Measurements from ENCODE around the gene HEPACAM2.

HEPACAM2 gene

DNA sequence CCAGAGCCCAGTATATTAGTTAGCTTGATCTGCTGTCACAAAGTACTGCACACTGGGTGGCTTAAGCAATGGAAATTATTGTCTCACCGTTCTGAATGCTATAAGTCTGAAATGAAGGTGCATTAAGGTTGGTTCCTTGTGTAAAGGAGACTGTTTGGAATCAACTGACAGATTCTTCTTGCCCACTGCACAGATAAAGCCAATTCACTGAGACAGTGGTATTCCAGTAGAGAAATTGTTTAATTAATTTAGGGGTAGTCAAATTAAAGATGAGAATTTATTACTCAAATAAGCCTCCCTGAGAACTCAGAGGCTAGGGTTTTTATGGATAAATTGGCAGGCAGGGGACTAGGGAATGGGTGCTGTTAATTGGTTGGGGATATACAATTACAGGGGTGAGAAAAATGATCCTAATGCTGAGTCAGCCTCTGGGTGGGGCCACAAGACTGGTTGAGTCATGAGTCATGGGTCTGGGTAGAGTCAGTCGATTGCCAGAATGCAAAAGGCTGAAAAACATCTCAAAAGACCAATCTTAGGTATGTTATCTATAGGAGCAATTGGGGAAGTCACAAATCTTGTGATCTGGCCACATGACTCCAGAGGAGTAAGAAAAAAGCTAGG, 54.6 kb downstream of the HEPACAM2 start:
- no peaks in the 10 kb centered on the region for H3K4me1 ChIP-seq
- H3K4me3 ChIP-seq (ENCODE audit: low read depth, low read length) = no peak overlapping the region
- H3K9me3 ChIP-seq (ENCODE audit: control insufficient read depth, low read length) = no peaks in the 10 kb centered on the region
- H2AFZ ChIP-seq = no peak overlapping the region
- no peak overlapping the region for H3K4me2 ChIP-seq (ENCODE audit: low read length)
- H3K27me3 ChIP-seq (ENCODE audit: control insufficient read depth, insufficient read depth, low read length) = no peaks in the 10 kb centered on the region
- H3K27ac ChIP-seq = no peak overlapping the region
- TF ChIP-seq, protein P1, sequence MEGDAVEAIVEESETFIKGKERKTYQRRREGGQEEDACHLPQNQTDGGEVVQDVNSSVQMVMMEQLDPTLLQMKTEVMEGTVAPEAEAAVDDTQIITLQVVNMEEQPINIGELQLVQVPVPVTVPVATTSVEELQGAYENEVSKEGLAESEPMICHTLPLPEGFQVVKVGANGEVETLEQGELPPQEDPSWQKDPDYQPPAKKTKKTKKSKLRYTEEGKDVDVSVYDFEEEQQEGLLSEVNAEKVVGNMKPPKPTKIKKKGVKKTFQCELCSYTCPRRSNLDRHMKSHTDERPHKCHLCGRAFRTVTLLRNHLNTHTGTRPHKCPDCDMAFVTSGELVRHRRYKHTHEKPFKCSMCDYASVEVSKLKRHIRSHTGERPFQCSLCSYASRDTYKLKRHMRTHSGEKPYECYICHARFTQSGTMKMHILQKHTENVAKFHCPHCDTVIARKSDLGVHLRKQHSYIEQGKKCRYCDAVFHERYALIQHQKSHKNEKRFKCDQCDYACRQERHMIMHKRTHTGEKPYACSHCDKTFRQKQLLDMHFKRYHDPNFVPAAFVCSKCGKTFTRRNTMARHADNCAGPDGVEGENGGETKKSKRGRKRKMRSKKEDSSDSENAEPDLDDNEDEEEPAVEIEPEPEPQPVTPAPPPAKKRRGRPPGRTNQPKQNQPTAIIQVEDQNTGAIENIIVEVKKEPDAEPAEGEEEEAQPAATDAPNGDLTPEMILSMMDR (IDR thresholded peaks at IDR 0.05) = no peak
- H3K36me3 ChIP-seq (ENCODE audit: control insufficient read depth, insufficient read depth, low read length) = no peaks in the 10 kb centered on the region
- H3K79me2 ChIP-seq = no peaks in the 10 kb centered on the region
- H3K9ac ChIP-seq = no peak overlapping the region

DNA sequence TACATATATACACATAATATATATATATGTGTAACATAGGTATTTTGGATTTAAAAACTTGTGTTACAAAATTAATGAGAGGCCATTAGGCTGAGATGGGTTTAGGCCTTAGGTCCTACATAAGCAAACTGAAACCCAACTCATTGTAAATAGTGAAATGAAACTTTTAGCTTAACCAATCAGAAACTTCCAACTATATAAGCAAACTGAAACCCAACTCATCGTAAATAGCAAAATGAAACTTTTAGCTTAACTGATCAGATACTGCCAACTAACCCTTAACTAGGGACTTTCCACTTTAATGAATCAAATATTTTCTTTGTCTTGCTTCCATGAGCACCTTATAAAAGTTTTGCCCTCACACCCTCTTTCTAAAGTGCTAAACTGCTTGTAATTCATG, 60.8 kb downstream of the HEPACAM2 start:
- no peaks in the 10 kb centered on the region for H3K9me3 ChIP-seq (ENCODE audit: control insufficient read depth, low read length)
- no peak overlapping the region for H3K4me2 ChIP-seq (ENCODE audit: low read length)
- H3K9ac ChIP-seq = no peak overlapping the region
- H3K36me3 ChIP-seq (ENCODE audit: control insufficient read depth, insufficient read depth, low read length) = no peaks in the 10 kb centered on the region
- TF ChIP-seq, protein P1 (IDR thresholded peaks at IDR 0.05) = no peak
- no peak overlapping the region for H2AFZ ChIP-seq
- H3K79me2 ChIP-seq = no peaks in the 10 kb centered on the region
- no peaks in the 10 kb centered on the region for H3K4me1 ChIP-seq
- no peak overlapping the region for H3K27ac ChIP-seq
- H3K27me3 ChIP-seq (ENCODE audit: control insufficient read depth, insufficient read depth, low read length) = no peaks in the 10 kb centered on the region
- H3K4me3 ChIP-seq (ENCODE audit: low read depth, low read length) = peak overlapping the region; percentile 11

DNA sequence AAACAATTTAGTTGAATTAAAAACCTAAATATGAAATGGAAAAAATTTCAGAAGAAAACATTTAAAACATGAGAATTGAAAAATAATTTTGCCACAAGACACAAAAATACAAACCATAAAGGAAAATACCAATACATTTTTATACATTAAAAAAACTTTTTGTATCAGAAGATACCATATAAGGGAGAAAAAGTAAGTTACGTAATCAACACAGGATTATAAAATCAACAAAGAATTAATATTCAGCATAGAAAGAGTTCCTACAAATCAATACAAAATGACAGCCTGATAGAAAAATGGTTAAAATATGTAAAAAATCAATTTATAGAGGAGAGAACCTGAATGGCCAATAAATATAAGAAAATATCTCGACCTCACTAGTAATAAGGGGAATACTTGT, 61.5 kb downstream of the HEPACAM2 start:
- H2AFZ ChIP-seq = no peak overlapping the region
- H3K4me3 ChIP-seq (ENCODE audit: low read depth, low read length) = no peak overlapping the region
- no peak overlapping the region for H3K4me2 ChIP-seq (ENCODE audit: low read length)
- TF ChIP-seq, protein P1 (IDR thresholded peaks at IDR 0.05) = no peak
- no peaks in the 10 kb centered on the region for H3K4me1 ChIP-seq
- no peak overlapping the region for H3K9ac ChIP-seq
- no peak overlapping the region for H3K27ac ChIP-seq
- H3K9me3 ChIP-seq (ENCODE audit: control insufficient read depth, low read length) = no peaks in the 10 kb centered on the region
- no peaks in the 10 kb centered on the region for H3K27me3 ChIP-seq (ENCODE audit: control insufficient read depth, insufficient read depth, low read length)
- no peaks in the 10 kb centered on the region for H3K36me3 ChIP-seq (ENCODE audit: control insufficient read depth, insufficient read depth, low read length)
- H3K79me2 ChIP-seq = no peaks in the 10 kb centered on the region

DNA sequence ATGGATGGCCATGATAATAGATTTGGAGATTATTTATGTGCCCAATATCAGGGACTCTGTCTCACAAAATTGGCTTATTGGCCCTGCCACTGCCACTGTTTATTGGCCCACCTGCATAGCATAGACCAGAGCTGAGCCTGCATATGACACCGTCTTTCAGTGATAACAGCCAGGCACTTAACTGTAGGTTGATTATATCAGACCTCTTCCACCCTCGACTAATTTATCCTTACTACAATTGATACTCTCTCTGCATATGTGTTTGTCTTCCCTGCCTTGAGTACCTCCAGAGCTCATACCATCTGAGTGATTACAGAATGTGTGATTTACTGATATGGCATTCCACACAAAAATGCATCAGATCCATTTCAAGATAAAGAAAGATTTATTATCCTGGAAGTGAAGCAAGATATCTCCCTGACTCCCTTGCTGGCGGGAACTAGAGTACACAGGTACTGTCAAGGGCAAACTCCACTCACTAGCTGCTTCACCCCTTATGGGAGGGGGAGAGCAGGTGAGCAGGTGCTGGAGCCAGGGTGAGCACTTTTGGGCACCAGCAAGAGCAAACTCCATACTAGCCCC, 65.0 kb downstream of the HEPACAM2 start:
- no peak overlapping the region for H3K9ac ChIP-seq
- H3K27me3 ChIP-seq (ENCODE audit: control insufficient read depth, insufficient read depth, low read length) = no peaks in the 10 kb centered on the region
- no peak overlapping the region for H2AFZ ChIP-seq
- no peaks in the 10 kb centered on the region for H3K9me3 ChIP-seq (ENCODE audit: control insufficient read depth, low read length)
- TF ChIP-seq, protein P1 (IDR thresholded peaks at IDR 0.05) = no peak
- no peak overlapping the region for H3K27ac ChIP-seq
- H3K79me2 ChIP-seq = no peaks in the 10 kb centered on the region
- no peak overlapping the region for H3K4me2 ChIP-seq (ENCODE audit: low read length)
- no peak overlapping the region for H3K4me3 ChIP-seq (ENCODE audit: low read depth, low read length)
- H3K4me1 ChIP-seq = no peaks in the 10 kb centered on the region
- no peaks in the 10 kb centered on the region for H3K36me3 ChIP-seq (ENCODE audit: control insufficient read depth, insufficient read depth, low read length)

DNA sequence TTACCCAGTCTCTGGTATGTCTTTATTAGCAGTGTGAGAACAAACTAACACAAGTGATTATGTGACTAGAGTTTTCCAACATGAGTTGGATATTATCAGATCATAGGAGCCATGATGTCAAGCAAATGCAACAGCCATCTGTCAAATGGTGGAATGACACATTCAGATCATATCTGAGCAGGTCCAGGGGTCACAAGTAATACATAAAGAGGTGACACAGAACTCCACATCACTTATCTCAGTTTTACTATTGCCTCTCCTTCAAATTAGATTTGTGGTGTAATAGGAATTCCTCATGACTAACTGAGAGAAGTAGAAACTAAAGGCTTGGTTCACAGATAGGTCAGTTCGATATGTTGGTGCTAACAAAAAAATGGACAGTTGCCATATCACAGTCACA, 65.9 kb downstream of the HEPACAM2 start:
- no peaks in the 10 kb centered on the region for H3K27me3 ChIP-seq (ENCODE audit: control insufficient read depth, insufficient read depth, low read length)
- H3K4me2 ChIP-seq (ENCODE audit: low read length) = no peak overlapping the region
- H3K79me2 ChIP-seq = no peaks in the 10 kb centered on the region
- no peak overlapping the region for H3K4me3 ChIP-seq (ENCODE audit: low read depth, low read length)
- no peak overlapping the region for H3K9ac ChIP-seq
- no peak overlapping the region for H3K27ac ChIP-seq
- H3K9me3 ChIP-seq (ENCODE audit: control insufficient read depth, low read length) = no peaks in the 10 kb centered on the region
- H3K36me3 ChIP-seq (ENCODE audit: control insufficient read depth, insufficient read depth, low read length) = no peaks in the 10 kb centered on the region
- TF ChIP-seq, protein P1 (IDR thresholded peaks at IDR 0.05) = no peak
- no peaks in the 10 kb centered on the region for H3K4me1 ChIP-seq
- H2AFZ ChIP-seq = no peak overlapping the region

Data from parathyroid adenoma (tissue), 2 donors.